HepG2 (cell line): ENCODE measurements around the gene NOL4L. TPM values are rescaled to one million over a fixed set of nuclear protein-coding genes. Genes with fewer than 3 reads are reported as not detected.
A peak's percentile ranks its signal among the peaks of the same experiment; 100 is the strongest.

Source experiments
- CHD4 ChIP-seq: fragments of 200-600 bp; sonication (generic); IDR thresholded peaks from 2 replicates; pipeline ENCODE4 v1.7.0; 2017; ENCODE audit warnings: mild to moderate bottlenecking, low read length, borderline replicate concordance
- FOXK1 ChIP-seq: sonication (generic); formaldehyde crosslinking; IDR thresholded peaks from 2 replicates; pipeline ENCODE4 v1.4.0; 2020; ENCODE audit warnings: low read depth, missing genetic modification reagents, borderline replicate concordance
- GLI4 ChIP-seq: sonication (generic); formaldehyde crosslinking; IDR thresholded peaks from 2 replicates; pipeline ENCODE4 v1.5.1; 2020; ENCODE audit warnings: missing genetic modification reagents, mild to moderate bottlenecking, moderate library complexity, borderline replicate concordance
- HBP1 ChIP-seq: IDR thresholded peaks from 2 replicates; pipeline ENCODE4 v1.6.1; 2016; ENCODE audit warnings: low read depth, control low read depth
- HIVEP1 ChIP-seq: sonication (generic); formaldehyde crosslinking; IDR thresholded peaks from 2 replicates; pipeline ENCODE4 v1.4.0; 2020; ENCODE audit warnings: mild to moderate bottlenecking, missing genetic modification reagents
- HMGXB4 ChIP-seq, 2 experiments: sonication (generic) in 1 of 2; formaldehyde crosslinking in 1 of 2; IDR thresholded peaks; 2 replicates each; pipeline versions ENCODE4 v1.4.0 to v1.6.1; 2018 to 2020; ENCODE audit warnings: missing genetic modification reagents in 2 of 2, borderline replicate concordance in 1 of 2, low read depth in 1 of 2, mild to moderate bottlenecking in 1 of 2, missing biosample characterization in 1 of 2
- JDP2 ChIP-seq: sonication (generic); formaldehyde crosslinking; IDR thresholded peaks from 2 replicates; pipeline ENCODE4 v1.8.1; 2022; ENCODE audit warnings: missing genetic modification reagents, borderline replicate concordance
- KLF16 ChIP-seq, 2 experiments: sonication (generic) in 1 of 2; formaldehyde crosslinking in 1 of 2; IDR thresholded peaks; 2 replicates each; pipeline versions ENCODE4 v1.6.1 to v1.8.0; 2016 to 2023; ENCODE audit warnings: missing genetic modification reagents in 2 of 2, missing compliant biosample characterization in 1 of 2
- MAFK ChIP-seq, 2 experiments: IDR thresholded peaks in 1 of 2; conservative IDR thresholded peaks in 1 of 2; 2 replicates each; pipeline ENCODE4 v1.6.1; 2011; ENCODE audit warnings: improper control_type of control experiment in 2 of 2, low read length in 2 of 2
- MLX ChIP-seq: IDR thresholded peaks from 2 replicates; pipeline ENCODE4 v1.6.1; 2016
- MTA1 ChIP-seq: sonication (generic); formaldehyde crosslinking; IDR thresholded peaks from 2 replicates; pipeline ENCODE4 v1.4.0; 2020; ENCODE audit warnings: missing genetic modification reagents, mild to moderate bottlenecking, borderline replicate concordance
- MTF2 ChIP-seq: sonication (generic); formaldehyde crosslinking; IDR thresholded peaks from 2 replicates; pipeline ENCODE4 v1.5.0; 2020; ENCODE audit warnings: missing genetic modification reagents, borderline replicate concordance
- MXD1 ChIP-seq: sonication (generic); formaldehyde crosslinking; IDR thresholded peaks from 2 replicates; pipeline ENCODE4 v1.4.0; 2020; ENCODE audit warnings: mild to moderate bottlenecking, missing genetic modification reagents
- RBM39 ChIP-seq: fragments of 200-400 bp; formaldehyde crosslinking; IDR thresholded peaks from one replicate; pipeline ENCODE4 v1.6.1; 2018; ENCODE audit warnings: antibody characterized with exemption, mild to moderate bottlenecking, low read depth, low read length; ENCODE audit not compliant: poor library complexity, severe bottlenecking
- SRSF1 ChIP-seq: fragments of 200-400 bp; formaldehyde crosslinking; optimal IDR thresholded peaks from 2 replicates; pipeline ENCODE3; 2017; ENCODE audit warnings: mild to moderate bottlenecking, low read depth, low read length, moderate library complexity
- ZC3H13 ChIP-seq: sonication (generic); formaldehyde crosslinking; IDR thresholded peaks from 2 replicates; pipeline ENCODE4 v1.8.1; 2023; ENCODE audit warnings: mild to moderate bottlenecking, missing genetic modification reagents, moderate library complexity
- ZFP41 ChIP-seq: sonication (generic); formaldehyde crosslinking; IDR thresholded peaks from 2 replicates; pipeline ENCODE4 v1.4.0; 2020; ENCODE audit warnings: mild to moderate bottlenecking, missing genetic modification reagents, borderline replicate concordance
- ZFP91 ChIP-seq: sonication (generic); formaldehyde crosslinking; IDR thresholded peaks from 2 replicates; pipeline ENCODE4 v1.9.0; 2022; ENCODE audit warnings: missing genetic modification reagents, mild to moderate bottlenecking, borderline replicate concordance
- ZMAT5 ChIP-seq: sonication (generic); formaldehyde crosslinking; IDR thresholded peaks from 2 replicates; pipeline ENCODE4 v1.5.0; 2020; ENCODE audit warnings: mild to moderate bottlenecking, low read depth, missing genetic modification reagents, borderline replicate concordance
- ZNF335 ChIP-seq: sonication (generic); formaldehyde crosslinking; IDR thresholded peaks from 2 replicates; pipeline ENCODE4 v1.4.0; 2020; ENCODE audit warnings: missing genetic modification reagents
- ZNF598 ChIP-seq: sonication (generic); formaldehyde crosslinking; IDR thresholded peaks from 2 replicates; pipeline ENCODE4 v1.5.1; 2020; ENCODE audit warnings: mild to moderate bottlenecking, missing genetic modification reagents, borderline replicate concordance
- polyA plus RNA-seq, 8 experiments: library from polyadenylated mRNA; depleted of rRNA in 3 of 8; stranded (reverse) in 7 of 8; unstranded in 1 of 8; fragments of >200 nt; fragmentation: Illumina TruSeq in 4 of 8; extraction: Trizol in 4 of 8; gene quantifications; 2 replicates each; pipeline versions ENCODE4 v1.2.1 to v1.2.3, GENCODE V29; 2011 to 2016; ENCODE audit warnings: low read depth in 4 of 8, missing spikeins in 1 of 8, mixed read lengths in 1 of 8; ENCODE audit not compliant: insufficient read depth in 1 of 8
- total RNA-seq, 5 experiments: library from RNA; depleted of rRNA; stranded (reverse); fragments of >200 nt; fragmentation: Illumina TruSeq; extraction: Trizol; gene quantifications; 2 replicates each; pipeline ENCODE4 v1.2.3, GENCODE V29; 2016; ENCODE audit warnings: low read depth in 1 of 5

Gene NOL4L
- total and polyA plus RNA-seq, 2 of the 13 experiments (the other 11 are each of a cell fraction or from before 2014, with no cell fraction given): 16.6 to 35.4 TPM

GRCh38 chr20:32473231-32474008, 111.7 kb downstream of the NOL4L start (continued):
- TF ChIP-seq HMGXB4 (CRISPR knock-in tag; IDR thresholded peaks at IDR 0.05; ENCODE audit: borderline replicate concordance in 1 of 2, low read depth in 1 of 2): peak in 1 of 2 experiments; percentile 18; a peak in 1 of 4 replicates
- TF ChIP-seq MTF2 (CRISPR knock-in tag): no peak
- peak; percentile 89; the same call in 1 of the 2 replicates for TF ChIP-seq HBP1
- peak; percentile 66 for TF ChIP-seq RBM39
- TF ChIP-seq ZNF598 (CRISPR knock-in tag): peak; percentile 77; the same call in 1 of the 2 replicates
- TF ChIP-seq FOXK1 (CRISPR knock-in tag): peak; percentile 66
- TF ChIP-seq HIVEP1: no peak; the same call in 1 of the 2 replicates
- TF ChIP-seq MXD1: peak; percentile 60; the same call in 1 of the 2 replicates
- TF ChIP-seq CHD4: peak; percentile 97
- no peak for TF ChIP-seq MAFK (conservative IDR thresholded peaks at IDR 0.05 in 1 of 2, IDR thresholded peaks at IDR 0.05 in 1 of 2; ENCODE audit: low read length in 2 of 2)
- TF ChIP-seq MLX: peak; percentile 73
- no peak; the same call in 1 of the 2 replicates for TF ChIP-seq GLI4 (CRISPR knock-in tag)
- TF ChIP-seq MTA1 (CRISPR knock-in tag): peak; percentile 89; the same call in 1 of the 2 replicates
- TF ChIP-seq ZFP41 (CRISPR knock-in tag): peak; percentile 74; the same call in 1 of the 2 replicates
- TF ChIP-seq SRSF1: peak; percentile 13
- TF ChIP-seq JDP2: peak; percentile 51; the same call in 1 of the 2 replicates
- TF ChIP-seq ZMAT5 (CRISPR knock-in tag): no peak
- TF ChIP-seq ZFP91: no peak; the same call in none of the 2 replicates
- peak; percentile 30; the same call in 1 of the 2 replicates for TF ChIP-seq ZNF335 (CRISPR knock-in tag)
- TF ChIP-seq ZC3H13 (CRISPR knock-in tag): peak; percentile 93
- peak; percentile 10 to 81; a peak in 3 of 4 replicates for TF ChIP-seq KLF16 (CRISPR knock-in tag; IDR thresholded peaks at IDR 0.05)
